ENCODE data around the gene NRXN3. TPM values are rescaled to one million over a fixed set of nuclear protein-coding genes. Genes with fewer than 3 reads are reported as not detected.

NRXN3 gene
- total and polyA plus RNA-seq, 2 experiments from 2014 or later: 0.08 to 0.11 TPM

GRCh38 chr14:78664841-78665240 is 494.7 kb downstream of the NRXN3 start:
- Histone ChIP-seq H3K79me2 (ENCODE audit: insufficient read depth) (no peaks in the 10 kb centered on the region), H3K9me2 (ENCODE audit: insufficient read depth) (no peaks in the 10 kb centered on the region), H3K4me3 (no peak overlapping the region), H3F3A (ENCODE audit: insufficient read depth) (no peaks in the 10 kb centered on the region), H3K27me3 (replicated peaks; ENCODE audit: insufficient read depth) (no peaks in the 10 kb centered on the region), H3K36me3 (ENCODE audit: low read depth) (no peaks in the 10 kb centered on the region), H4K20me1 (ENCODE audit: insufficient read depth) (no peaks in the 10 kb centered on the region), H3K27ac (no peak overlapping the region), H3K9ac (no peak overlapping the region), H2AFZ (no peak overlapping the region), H3K4me2 (ENCODE audit: unreplicated experiment) (no peak overlapping the region), H3K9me3 (ENCODE audit: low read depth) (no peaks in the 10 kb centered on the region), H3K4me1 (ENCODE audit: insufficient read depth) (no peaks in the 10 kb centered on the region)
- no peak for TF ChIP-seq EZH2 (IDR thresholded peaks at IDR 0.05; ENCODE audit: insufficient read depth, poor library complexity, severe bottlenecking)
- TF ChIP-seq EZH2phosphoT487 (IDR thresholded peaks at IDR 0.05; ENCODE audit: insufficient read depth, low read depth): no peak
- in situ Hi-C loops (cut with MboI): no loop called here
- DNase-seq: no peak
- 2 to 3% methylated on average over 1 of the region's 1 CpG for WGBS, 2 experiments (ENCODE audit: low coverage in 1 of 2, low lambda C conversion rate in 2 of 2, missing lambda C conversion rate in 2 of 2)

GRCh38 chr14:78666336-78667056 is 496.3 kb downstream of the NRXN3 start:
- H3K9ac ChIP-seq: no peak overlapping the region
- no peaks in the 10 kb centered on the region for H4K20me1 ChIP-seq (ENCODE audit: insufficient read depth)
- H3F3A ChIP-seq (ENCODE audit: insufficient read depth): no peaks in the 10 kb centered on the region
- DNase-seq: no peak
- no peak overlapping the region for H3K4me3 ChIP-seq
- no peaks in the 10 kb centered on the region for H3K4me1 ChIP-seq (ENCODE audit: insufficient read depth)
- in situ Hi-C loops (cut with MboI): no loop called here
- H3K9me3 ChIP-seq (ENCODE audit: low read depth): no peaks in the 10 kb centered on the region
- no peak for TF ChIP-seq EZH2phosphoT487 (IDR thresholded peaks at IDR 0.05; ENCODE audit: insufficient read depth, low read depth)
- TF ChIP-seq EZH2 (IDR thresholded peaks at IDR 0.05; ENCODE audit: insufficient read depth, poor library complexity, severe bottlenecking): no peak
- H3K4me2 ChIP-seq (ENCODE audit: unreplicated experiment): no peak overlapping the region
- no peaks in the 10 kb centered on the region for H3K9me2 ChIP-seq (ENCODE audit: insufficient read depth)
- 29 to 39% methylated on average over 5 of the region's 5 CpGs for WGBS, 2 experiments (ENCODE audit: low coverage in 1 of 2, low lambda C conversion rate in 2 of 2, missing lambda C conversion rate in 2 of 2)
- H3K36me3 ChIP-seq (ENCODE audit: low read depth): no peaks in the 10 kb centered on the region
- no peaks in the 10 kb centered on the region for H3K79me2 ChIP-seq (ENCODE audit: insufficient read depth)
- H3K27me3 ChIP-seq (replicated peaks; ENCODE audit: insufficient read depth): no peaks in the 10 kb centered on the region
- H3K27ac ChIP-seq: no peak overlapping the region
- no peak overlapping the region for H2AFZ ChIP-seq

- H3K4me3 ChIP-seq: no peak overlapping the region
- in situ Hi-C loops (cut with MboI): no loop called here
- H2AFZ ChIP-seq: no peak overlapping the region
- no peak overlapping the region for H3K27ac ChIP-seq
- H3K9me3 ChIP-seq (ENCODE audit: low read depth): no peaks in the 10 kb centered on the region
- no peaks in the 10 kb centered on the region for H3K79me2 ChIP-seq (ENCODE audit: insufficient read depth)
- H3K9me2 ChIP-seq (ENCODE audit: insufficient read depth): no peaks in the 10 kb centered on the region
- H3K36me3 ChIP-seq (ENCODE audit: low read depth): no peaks in the 10 kb centered on the region
- no peaks in the 10 kb centered on the region for H3K4me1 ChIP-seq (ENCODE audit: insufficient read depth)
- no peak overlapping the region for H3K4me2 ChIP-seq (ENCODE audit: unreplicated experiment)
- 0 to 7% methylated on average over 1 of the region's 1 CpG for WGBS, 2 experiments (ENCODE audit: low coverage in 1 of 2, low lambda C conversion rate in 2 of 2, missing lambda C conversion rate in 2 of 2)
- TF ChIP-seq EZH2 (IDR thresholded peaks at IDR 0.05; ENCODE audit: insufficient read depth, poor library complexity, severe bottlenecking) (no peak), EZH2phosphoT487 (IDR thresholded peaks at IDR 0.05; ENCODE audit: insufficient read depth, low read depth) (no peak)
- H4K20me1 ChIP-seq (ENCODE audit: insufficient read depth): no peaks in the 10 kb centered on the region
- H3K27me3 ChIP-seq (replicated peaks; ENCODE audit: insufficient read depth): no peaks in the 10 kb centered on the region
- no peak for DNase-seq
- no peak overlapping the region for H3K9ac ChIP-seq
- H3F3A ChIP-seq (ENCODE audit: insufficient read depth): no peaks in the 10 kb centered on the region
These were observed 497.0 kb downstream of the NRXN3 start for GRCh38 chr14:78667141-78667540.

GRCh38 chr14:78673845-78674244 is 503.7 kb downstream of the NRXN3 start:
- H3K9me3 ChIP-seq (ENCODE audit: low read depth): no peaks in the 10 kb centered on the region
- H3K4me3 ChIP-seq: no peak overlapping the region
- no peaks in the 10 kb centered on the region for H3K36me3 ChIP-seq (ENCODE audit: low read depth)
- H4K20me1 ChIP-seq (ENCODE audit: insufficient read depth): no peaks in the 10 kb centered on the region
- H3K4me2 ChIP-seq (ENCODE audit: unreplicated experiment): no peak overlapping the region
- no peak overlapping the region for H2AFZ ChIP-seq
- no peak overlapping the region for H3K27ac ChIP-seq
- DNase-seq: no peak
- H3K27me3 ChIP-seq (replicated peaks; ENCODE audit: insufficient read depth): no peaks in the 10 kb centered on the region
- in situ Hi-C loops (cut with MboI): no loop called here
- no peak overlapping the region for H3K9ac ChIP-seq
- H3F3A ChIP-seq (ENCODE audit: insufficient read depth): no peaks in the 10 kb centered on the region
- 28 to 30% methylated on average over 3 of the region's 3 CpGs for WGBS, 2 experiments (ENCODE audit: low coverage in 1 of 2, low lambda C conversion rate in 2 of 2, missing lambda C conversion rate in 2 of 2)
- H3K79me2 ChIP-seq (ENCODE audit: insufficient read depth): no peaks in the 10 kb centered on the region
- H3K9me2 ChIP-seq (ENCODE audit: insufficient read depth): no peaks in the 10 kb centered on the region
- H3K4me1 ChIP-seq (ENCODE audit: insufficient read depth): no peaks in the 10 kb centered on the region
- TF ChIP-seq EZH2phosphoT487 (IDR thresholded peaks at IDR 0.05; ENCODE audit: insufficient read depth, low read depth) (no peak), EZH2 (IDR thresholded peaks at IDR 0.05; ENCODE audit: insufficient read depth, poor library complexity, severe bottlenecking) (no peak)

GRCh38 chr14:78674820-78675219 is 504.6 kb downstream of the NRXN3 start:
- no peaks in the 10 kb centered on the region for H3K9me2 ChIP-seq (ENCODE audit: insufficient read depth)
- no peak for DNase-seq
- no peaks in the 10 kb centered on the region for H3K36me3 ChIP-seq (ENCODE audit: low read depth)
- no peaks in the 10 kb centered on the region for H3K27me3 ChIP-seq (replicated peaks; ENCODE audit: insufficient read depth)
- no peaks in the 10 kb centered on the region for H3F3A ChIP-seq (ENCODE audit: insufficient read depth)
- no peaks in the 10 kb centered on the region for H3K79me2 ChIP-seq (ENCODE audit: insufficient read depth)
- no peaks in the 10 kb centered on the region for H4K20me1 ChIP-seq (ENCODE audit: insufficient read depth)
- no peak overlapping the region for H3K27ac ChIP-seq
- TF ChIP-seq EZH2phosphoT487 (IDR thresholded peaks at IDR 0.05; ENCODE audit: insufficient read depth, low read depth) (no peak), EZH2 (IDR thresholded peaks at IDR 0.05; ENCODE audit: insufficient read depth, poor library complexity, severe bottlenecking) (no peak)
- no peaks in the 10 kb centered on the region for H3K4me1 ChIP-seq (ENCODE audit: insufficient read depth)
- in situ Hi-C loops (cut with MboI): no loop called here
- no peak overlapping the region for H2AFZ ChIP-seq
- no peaks in the 10 kb centered on the region for H3K9me3 ChIP-seq (ENCODE audit: low read depth)
- no peak overlapping the region for H3K9ac ChIP-seq
- no peak overlapping the region for H3K4me2 ChIP-seq (ENCODE audit: unreplicated experiment)
- no peak overlapping the region for H3K4me3 ChIP-seq
